Left renal cortex interstitium (tissue), 4 donors: ENCODE data around the gene METTL8. TPM values are rescaled to one million over a fixed set of nuclear protein-coding genes. Genes with fewer than 3 reads are reported as not detected.
"Not testable (repeated sequence)": the region's sequence is repeated elsewhere in the genome, so short reads cannot be mapped to it uniquely, and the experiment has no call there.

Experiments
- DNase-seq, 4 donors: peaks; one replicate each; pipeline ENCODE4 v3.0.0-alpha.2; 2013; ENCODE audit warnings: low read depth in 4 of 4, low spot score in 2 of 4, missing footprints in 1 of 4
- polyA plus RNA-seq, 4 donors: library from polyadenylated mRNA; unstranded; fragments of 120-200 nt; gene quantifications; one replicate each; pipeline ENCODE4 v1.2.1, GENCODE V29; 2013; ENCODE audit not compliant: insufficient read length in 4 of 4

Gene METTL8
- polyA plus RNA-seq, 4 donors: 12.8 to 17.6 (median 14.1) TPM

- DNase-seq: no peak
These were observed 116.9 kb downstream of the METTL8 start for GRCh38 chr2:171316755-171317337.

- no peak for DNase-seq
These were observed 117.6 kb downstream of the METTL8 start for GRCh38 chr2:171316220-171316619.

DNA sequence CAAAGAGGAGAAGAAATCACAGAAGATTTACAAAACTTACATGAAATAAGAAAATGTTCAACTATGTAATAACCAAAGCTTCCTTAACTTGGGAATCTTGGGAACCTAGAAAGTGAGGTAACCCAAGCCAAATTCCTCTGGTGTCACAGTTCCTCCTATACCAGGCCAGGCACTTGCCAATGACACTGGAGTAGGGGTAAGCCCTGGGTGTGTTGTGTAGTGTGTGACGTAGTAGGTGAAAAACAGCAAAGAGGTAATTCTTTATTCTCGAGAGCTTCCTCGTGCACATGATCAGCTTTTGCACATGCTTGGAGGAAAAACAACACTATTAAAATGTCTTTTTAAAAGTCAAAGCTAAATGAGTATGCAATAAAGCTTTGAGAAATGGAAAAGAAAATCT is 118.0 kb downstream of the METTL8 start:
- DNase-seq: no peak

- DNase-seq: not testable (repeated sequence)
These were observed 121.6 kb downstream of the METTL8 start for GRCh38 chr2:171312182-171312581.

- not testable (repeated sequence) for DNase-seq
These were observed 122.2 kb downstream of the METTL8 start for GRCh38 chr2:171311589-171311988.

DNA sequence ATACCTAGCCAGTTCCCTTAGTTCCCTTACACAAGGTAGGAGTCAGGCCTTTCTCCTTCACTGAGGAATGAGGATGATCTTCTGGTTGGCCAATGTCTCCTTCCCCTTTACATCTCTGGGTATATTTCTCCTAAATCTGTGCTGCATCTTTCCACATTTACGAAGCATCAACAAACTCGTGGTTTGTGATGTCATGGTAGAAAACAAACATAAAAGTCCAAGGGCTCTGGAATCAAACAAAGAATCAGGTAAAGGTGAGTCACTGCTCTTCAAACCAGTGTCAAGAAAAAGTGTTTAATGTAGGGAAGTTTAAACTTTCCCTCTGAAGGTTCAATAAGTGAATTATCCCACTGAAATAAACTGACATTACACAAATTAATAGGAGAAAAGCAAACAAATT is 122.9 kb downstream of the METTL8 start:
- no peak for DNase-seq

DNA sequence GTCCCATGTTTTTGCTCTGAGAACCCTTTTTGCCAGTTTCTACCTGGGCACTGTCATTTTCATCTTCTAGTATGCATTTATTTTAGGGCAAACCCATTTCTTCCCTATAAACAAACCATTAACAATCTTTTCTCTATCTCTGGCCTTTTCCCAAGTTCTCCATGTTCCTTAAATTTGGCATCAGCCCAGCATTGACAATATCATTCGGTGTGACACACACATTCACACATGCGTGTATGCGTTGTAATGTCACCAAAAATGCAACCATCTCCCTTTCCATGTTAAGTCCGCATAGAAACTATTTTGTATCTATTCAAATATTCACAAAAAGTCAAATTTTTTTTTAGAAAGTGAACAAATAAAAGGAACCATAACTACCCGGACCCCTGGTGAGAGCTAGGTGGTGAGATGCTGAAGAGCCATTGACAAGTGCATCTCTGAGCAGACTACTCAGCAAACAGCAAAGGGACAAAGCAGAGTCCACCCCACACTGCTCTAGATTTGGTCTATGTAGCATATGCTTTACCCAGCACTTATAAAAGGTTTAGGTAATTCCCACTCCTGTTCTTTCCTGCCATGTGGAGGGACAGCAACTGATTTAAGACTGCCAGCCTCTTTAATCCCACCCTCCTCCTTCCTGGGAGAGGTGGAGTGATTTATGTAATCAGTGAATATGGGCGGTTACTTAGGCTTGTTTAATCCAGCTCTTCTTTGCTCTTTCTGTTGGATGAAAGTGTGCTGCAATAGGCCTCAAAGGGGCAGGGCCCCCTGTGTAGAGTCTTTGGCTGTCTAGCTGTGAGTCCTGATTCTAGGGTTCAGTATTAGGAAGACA is 124.1 kb downstream of the METTL8 start:
- DNase-seq: no peak

DNA sequence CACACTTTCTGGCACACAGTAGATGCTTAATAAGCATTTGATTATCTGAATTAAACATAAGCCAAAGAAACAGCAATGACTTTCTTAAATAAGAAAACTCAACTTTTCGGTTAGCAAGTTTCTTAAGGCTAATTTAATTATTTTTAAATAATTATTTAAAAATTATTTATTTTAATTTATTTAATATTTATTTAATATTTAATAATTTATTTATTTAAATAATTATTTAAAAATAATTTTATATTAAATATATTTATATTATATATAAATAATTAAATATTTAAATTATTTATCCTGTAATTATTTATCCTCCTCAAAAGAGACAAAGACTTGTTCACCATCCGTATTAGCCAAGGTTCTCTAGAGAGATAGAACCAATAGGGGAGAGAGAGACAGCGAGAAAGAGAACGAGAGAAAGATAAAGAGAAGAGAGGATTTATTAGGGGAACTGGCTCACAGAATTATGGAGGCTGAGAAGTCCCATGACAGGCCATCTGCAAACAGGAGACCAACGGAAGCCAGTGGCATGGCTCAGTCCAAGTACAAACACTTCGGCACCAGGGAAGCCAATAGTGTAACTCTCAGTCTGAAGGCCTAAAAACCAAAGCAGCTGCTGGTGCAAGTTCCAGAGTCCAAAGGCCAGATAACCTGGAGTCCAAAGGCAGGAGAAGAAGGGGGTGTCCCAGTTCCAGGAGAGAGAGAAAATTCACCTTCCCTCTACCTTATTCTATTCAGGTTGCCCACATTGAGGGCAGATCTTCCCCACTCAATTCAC is 125.3 kb downstream of the METTL8 start:
- no peak for DNase-seq

DNA sequence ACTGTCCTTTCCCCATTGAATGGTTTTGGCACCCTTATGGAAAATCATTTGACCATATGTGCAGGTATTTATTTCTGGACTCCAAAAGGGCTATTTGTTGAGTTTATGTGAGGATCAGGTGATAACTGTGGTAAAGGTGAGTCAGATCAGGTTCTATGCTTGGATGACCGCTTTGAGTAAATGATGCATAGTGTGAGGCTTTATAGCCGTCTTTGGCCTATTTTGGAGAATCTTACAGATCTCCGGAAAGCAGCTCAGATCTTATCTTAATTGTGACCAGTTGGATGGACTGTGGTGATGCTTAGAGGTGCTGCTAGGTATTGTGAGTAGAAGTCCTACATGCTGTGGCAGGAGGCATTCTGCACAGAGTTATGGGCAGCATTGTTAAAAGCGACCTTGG is 126.2 kb downstream of the METTL8 start:
- DNase-seq: no peak

GRCh38 chr2:171297956-171298355 is 135.8 kb downstream of the METTL8 start:
- no peak for DNase-seq

- no peak for DNase-seq
These were observed 139.2 kb downstream of the METTL8 start for GRCh38 chr2:171294608-171295007.

- no peak for DNase-seq
These were observed 140.1 kb downstream of the METTL8 start for GRCh38 chr2:171293661-171294060.

DNA sequence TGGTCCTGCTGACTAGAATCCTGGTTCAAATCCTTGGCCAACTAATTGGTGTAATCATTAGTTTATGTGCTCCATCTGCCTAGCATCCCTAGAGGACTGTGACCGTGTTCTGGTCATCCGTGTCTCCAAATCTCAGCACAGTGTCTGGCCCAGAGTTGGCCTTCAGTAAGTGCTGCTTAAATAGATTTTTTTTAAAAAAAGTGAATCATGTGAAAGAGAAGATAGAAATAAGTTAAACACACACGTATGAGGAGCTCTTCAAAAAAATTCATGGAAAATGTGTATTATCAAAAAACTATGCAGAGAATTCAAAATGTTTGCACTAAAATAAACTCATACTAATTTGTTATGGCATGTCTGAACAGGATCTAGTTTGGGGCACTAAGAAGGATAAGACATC is 143.8 kb downstream of the METTL8 start:
- DNase-seq: no peak

DNA sequence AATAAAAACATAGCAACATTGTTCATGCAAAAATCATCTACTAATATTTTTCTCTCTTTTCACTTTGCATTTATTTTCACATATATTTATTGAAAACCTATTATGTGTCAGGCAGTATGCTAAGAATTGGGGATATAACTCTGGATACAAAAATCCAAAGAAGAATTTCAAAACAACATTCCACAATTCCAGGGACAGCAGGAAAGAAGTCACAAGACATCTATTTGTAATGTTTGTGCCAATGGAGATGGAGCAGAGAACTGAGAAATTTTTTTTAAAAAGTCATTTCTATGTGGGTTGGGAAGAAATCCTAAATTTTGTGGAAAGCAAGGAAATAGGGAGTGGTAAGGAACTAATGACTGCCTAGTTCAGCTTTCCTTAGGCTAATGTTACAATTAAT is 144.5 kb downstream of the METTL8 start:
- no peak for DNase-seq

- no peak for DNase-seq
These were observed 146.2 kb downstream of the METTL8 start for GRCh38 chr2:171287611-171288010.

DNA sequence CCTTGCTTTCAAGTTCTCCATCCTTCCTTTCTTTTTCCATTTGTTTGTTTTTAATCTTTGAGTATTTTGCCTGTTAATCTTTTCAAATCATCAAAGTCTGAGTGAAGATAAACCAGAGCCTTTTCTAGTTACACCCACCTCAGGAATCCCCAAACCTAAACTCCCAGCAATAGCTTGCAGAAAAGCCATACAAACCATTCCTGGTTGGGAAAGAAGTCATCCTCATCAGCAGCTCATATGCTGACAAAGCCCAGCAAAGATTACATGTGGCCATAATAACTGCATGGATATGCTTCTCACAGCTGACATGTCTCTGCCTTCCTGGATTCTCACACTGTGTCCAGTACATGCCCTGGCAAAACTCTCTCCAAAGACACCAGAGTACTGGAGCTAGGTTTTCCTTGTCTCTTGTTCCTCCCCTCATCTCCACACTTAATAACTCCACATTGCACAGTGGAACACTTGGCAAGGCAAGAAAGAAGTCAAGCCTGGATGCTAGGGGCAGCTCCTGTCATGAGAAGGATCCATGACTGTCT is 146.7 kb downstream of the METTL8 start:
- DNase-seq: no peak

DNA sequence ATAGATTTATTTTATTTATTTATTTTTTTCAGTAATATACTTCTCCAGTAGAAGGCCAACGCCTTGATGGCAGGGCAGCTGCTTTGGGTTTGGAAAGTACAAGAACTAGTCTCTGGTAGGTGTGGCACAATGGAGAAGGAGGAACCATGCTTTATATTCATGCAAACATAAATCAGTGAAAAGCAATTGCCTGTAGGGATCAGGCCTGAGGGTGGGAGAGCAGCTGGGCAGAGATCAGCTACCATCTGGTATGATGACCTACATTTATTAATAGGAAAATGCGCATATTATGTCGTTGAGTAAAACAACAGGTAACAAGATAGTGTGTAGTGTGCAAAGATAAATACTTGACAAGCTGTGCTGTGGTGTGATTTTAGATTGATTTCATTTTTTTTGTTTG is 152.7 kb downstream of the METTL8 start:
- no peak for DNase-seq

DNA sequence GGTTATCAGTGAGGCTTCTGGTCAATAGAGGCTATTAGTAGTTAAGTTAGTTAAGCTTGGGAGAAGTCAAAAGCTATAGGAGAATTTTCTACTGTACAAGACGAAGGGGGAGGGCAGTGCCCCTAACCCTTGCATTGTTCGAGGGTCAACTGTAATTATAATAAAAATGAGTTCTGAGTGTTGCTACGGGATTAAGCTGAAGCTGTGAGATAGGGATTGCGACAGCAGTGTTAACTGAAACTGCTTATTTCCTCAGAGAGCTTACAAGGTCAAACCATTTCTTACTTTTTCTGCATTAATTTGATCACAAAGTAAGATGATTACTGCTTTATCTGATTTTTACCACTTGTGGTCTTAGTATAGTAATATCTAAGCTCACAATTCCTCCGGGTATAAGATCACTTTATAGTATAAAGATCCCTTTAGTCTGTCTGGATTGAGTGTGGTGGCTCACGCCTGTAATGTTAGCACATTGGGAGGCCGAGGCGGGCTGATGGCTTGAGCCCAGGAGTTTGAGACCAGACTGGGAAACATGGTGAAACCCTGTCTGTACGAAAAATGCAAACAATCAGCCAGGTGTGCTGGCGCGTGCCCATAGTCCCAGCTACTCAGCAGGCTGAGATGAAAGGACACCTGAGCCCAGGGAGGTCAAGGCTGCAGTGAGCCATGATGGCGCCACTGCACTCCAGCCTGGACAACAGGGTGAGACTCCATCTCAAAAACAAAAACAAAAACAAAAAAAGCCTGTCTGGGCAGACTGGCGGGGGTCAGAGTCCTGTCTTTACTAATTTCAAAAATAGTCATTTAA is 153.6 kb downstream of the METTL8 start:
- no peak for DNase-seq

- no peak for DNase-seq
These were observed 159.0 kb downstream of the METTL8 start for GRCh38 chr2:171274757-171275156.

GRCh38 chr2:171271971-171272436 is 161.8 kb downstream of the METTL8 start:
- DNase-seq: no peak
